GM12801 (cell line): ENCODE results near the gene CXCL5.

Experiments used
- CTCF ChIP-seq: IDR thresholded peaks from one replicate; pipeline ENCODE4 v1.5.1; 2011; ENCODE audit warnings: control low read depth; ENCODE audit not compliant: insufficient read length; ENCODE audit errors: extremely low read depth

Gene CXCL5

GRCh38 chr4:74014332-74014731 is 15.9 kb upstream of the CXCL5 start:
- TF ChIP-seq CTCF: no peak

- TF ChIP-seq CTCF: no peak
These were observed 14.8 kb upstream of the CXCL5 start for GRCh38 chr4:74013264-74013663.

- no peak for TF ChIP-seq CTCF
These were observed 13.7 kb upstream of the CXCL5 start for GRCh38 chr4:74012130-74012529.

DNA sequence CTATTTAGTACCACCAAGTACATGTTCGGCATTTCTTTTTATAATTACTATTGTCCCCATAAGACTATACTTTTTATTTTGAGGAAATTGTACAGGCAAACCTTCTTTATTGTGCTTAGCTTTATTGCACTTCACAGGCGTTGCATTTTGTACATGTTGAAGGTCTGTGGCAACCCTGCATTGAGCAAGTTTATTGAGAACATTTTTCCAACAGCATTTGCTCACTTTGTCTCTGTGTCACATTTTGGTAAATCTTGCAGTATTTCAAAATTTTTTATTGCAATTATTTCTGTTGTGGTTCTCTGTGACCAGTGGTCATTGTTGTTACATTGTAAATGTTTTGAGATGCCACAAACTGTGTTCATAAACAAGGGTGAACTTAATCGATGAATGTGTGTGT is 10.8 kb upstream of the CXCL5 start:
- no peak for TF ChIP-seq CTCF

GRCh38 chr4:74006009-74006476 is 7.6 kb upstream of the CXCL5 start:
- no peak for TF ChIP-seq CTCF

- TF ChIP-seq CTCF: no peak
These were observed 7.1 kb upstream of the CXCL5 start for GRCh38 chr4:74005528-74005927.

- TF ChIP-seq CTCF: no peak
These were observed 6.2 kb upstream of the CXCL5 start for GRCh38 chr4:74004668-74005067.

- no peak for TF ChIP-seq CTCF
These were observed 1.8 kb upstream of the CXCL5 start for GRCh38 chr4:74000301-74000700.
